Heart left ventricle (tissue), 16 donors: Measurements from ENCODE around the gene NUAK1. TPM values are rescaled to one million over a fixed set of nuclear protein-coding genes. Genes with fewer than 3 reads are reported as not detected.

Experiments used
- ATAC-seq, 4 donors: fragments of 200-7000 bp; cut with Tn5 transposase; one replicate each; pipeline ENCODE4 v1.9.1; 2020 to 2022; ENCODE audit warnings: moderate library complexity in 4 of 4, mild to moderate bottlenecking in 3 of 4, moderate number of reproducible peaks in 1 of 4
- DNase-seq, 5 donors: peaks; one replicate each; pipeline ENCODE4 v3.0.0-alpha.2; 2020
- H3K27ac ChIP-seq, 12 donors: fragments of 200-600 bp; sonication (generic) in 4 of 12; one replicate each; pipeline versions ENCODE4 v1.5.0 to v1.8.0; 2016 to 2022; ENCODE audit warnings: mild to moderate bottlenecking in 2 of 12
- H3K27me3 ChIP-seq, 9 donors: fragments of 200-600 bp; sonication (generic) in 2 of 9; one replicate each; pipeline versions ENCODE4 v1.5.1 to v1.8.0; 2016 to 2022; ENCODE audit warnings: mild to moderate bottlenecking in 3 of 9
- H3K36me3 ChIP-seq, 9 donors: fragments of 200-600 bp; sonication (generic) in 2 of 9; one replicate each; pipeline versions ENCODE4 v1.5.0 to v1.8.0; 2018 to 2022; ENCODE audit warnings: mild to moderate bottlenecking in 2 of 9
- H3K4me1 ChIP-seq, 12 donors: fragments of 200-600 bp; sonication (generic) in 4 of 12; one replicate each; pipeline versions ENCODE4 v1.5.0 to v1.8.0; 2016 to 2022; ENCODE audit warnings: mild to moderate bottlenecking in 3 of 12
- H3K4me3 ChIP-seq, 12 donors: fragments of 200-600 bp; sonication (generic) in 4 of 12; one replicate each; pipeline versions ENCODE4 v1.5.0 to v1.8.0; 2017 to 2022; ENCODE audit warnings: mild to moderate bottlenecking in 9 of 12, moderate library complexity in 4 of 12
- H3K9me3 ChIP-seq, 12 donors: fragments of 200-600 bp; sonication (generic) in 4 of 12; one replicate each; pipeline versions ENCODE4 v1.5.0 to v1.8.0; 2016 to 2022; ENCODE audit warnings: mild to moderate bottlenecking in 1 of 12
- CTCF ChIP-seq, 12 donors: fragments of 200-600 bp; sonication (generic) in 4 of 12; IDR thresholded peaks; one replicate each; pipeline versions ENCODE4 v1.5.0 to v1.8.0; 2018 to 2022; ENCODE audit warnings: antibody characterized with exemption in 12 of 12, mild to moderate bottlenecking in 5 of 12
- POLR2A ChIP-seq, 2 donors: fragments of 450-650 bp; IDR thresholded peaks; one replicate each; pipeline ENCODE4 v1.6.1; 2017; ENCODE audit warnings: antibody characterized with exemption in 2 of 2, mild to moderate bottlenecking in 2 of 2, moderate library complexity in 2 of 2
- WGBS, 4 donors: extraction: QIAGEN DNeasy Blood & Tissue Kit in 2 of 4; methylation state at CpG; one replicate each; pipeline versions ENCODE4 v1.1.5 to v1.1.7; 2013 to 2018; 5-methylcytosine and 5-hydroxymethylcytosine counted together
- intact Hi-C, 10 donors: fragments of 100-400 bp; cut with DNase I; formaldehyde crosslinking; loops; one replicate each; pipeline versions ENCODE4 v1.11.1 to v1.14.2; 2022
- polyA plus RNA-seq, 2 donors: library from polyadenylated mRNA; stranded (reverse); fragments of 200-250 nt; gene quantifications; one replicate each; pipeline ENCODE4 v1.2.3, GENCODE V29; 2013
- total RNA-seq, 9 donors: library from RNA; depleted of rRNA in 2 of 9; stranded (reverse); fragments of >200 nt in 2 of 9; fragmentation: NEBNext Ultra II Directional in 3 of 9; extraction: Animal tissue kit (Norgen Biotek cat#: 25700) in 3 of 9; gene quantifications; one replicate each; pipeline versions ENCODE4 v1.1.0 to v1.2.4, GENCODE V29; 2016 to 2023
- donor health status: ischemic (EF 13 %, LVEDD 7.1; RV severe dilation, severe dysfunction).
- donor health status: healthy with polysubstance abuse.
- donor health status: DM: no; HTN: yes; CAD: no.
- donor health status: DM: no; HTN: no; CAD: no.
- donor health status: ischemic (EF 25% LVEDD 6.9; RV normal size, moderate dysfunction).
- donor health status: ischemic (EF 25% LVEDD 5.7; RV mildly dilated, moderate dysfunction).
- donor health status: healthy.
- donor health status: DM: yes; HTN: yes; CAD: no.
- donor health status: ischemic (EF 35%, LVEDD 5.7; RV mildly dilated, moderate dysfunction).
- donor health status: nonischemic (EF 11% LVEDD 7.7; RV severe dilation, severe dysfunction).
- donor health status: DM: yes; HTN: yes; CAD: no.
- donor health status: PGD.
- donor health status: ischemic (EF 29% LVEDD 5.4; RV normal size, mild dysfunction).
- donor health status: nonischemic (EF 23%, LVEDD 6.1; RV moderate dilation, normal function).

Gene NUAK1
- total and polyA plus RNA-seq, 11 donors, result 10.5 to 50.7 (median 39.4) TPM

DNA sequence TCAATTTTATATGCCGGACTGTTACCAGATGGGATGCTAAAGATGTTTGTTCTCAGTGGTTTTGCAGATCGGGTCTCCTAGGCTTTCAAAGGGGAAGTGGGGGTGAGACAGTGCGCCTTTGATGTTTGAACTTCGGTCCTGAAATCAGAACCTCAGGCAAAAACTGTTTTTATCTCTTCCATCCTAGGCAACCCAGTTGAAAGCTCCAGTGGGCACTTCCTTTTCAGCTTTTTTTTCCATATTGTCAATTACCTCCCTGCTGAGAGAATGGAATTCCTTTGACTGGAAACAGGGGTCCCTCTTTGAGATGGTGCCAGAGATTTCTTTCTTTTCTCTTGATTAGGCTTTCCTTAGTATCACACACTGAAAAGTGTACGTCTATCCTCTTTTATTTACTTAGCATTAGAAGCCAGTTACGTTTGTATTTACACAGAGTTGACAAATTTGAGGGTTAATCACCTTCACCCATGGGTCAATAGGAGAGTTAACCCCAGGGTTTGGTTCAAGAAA is 40.0 kb downstream of the NUAK1 start:
- intact Hi-C loops, result no loop called here
- no peaks in the 10 kb centered on the region for H3K9me3 ChIP-seq
- no peak for TF ChIP-seq CTCF (IDR thresholded peaks at IDR 0.05)
- no peak for TF ChIP-seq POLR2A (IDR thresholded peaks at IDR 0.05)
- peak overlapping the region in 3 of 12 donors; percentile 20 to 25 (median 21) for H3K27ac ChIP-seq
- H3K4me1 ChIP-seq, result peaks cover 3 to 93% (median 65%) of the 10 kb centered on the region in 12 donors
- DNase-seq (no peak), ATAC-seq (no peak)
- no peak overlapping the region for H3K4me3 ChIP-seq
- 68 to 82% (median 77%) methylated on average over 6 of the region's 6 CpGs for WGBS, 4 donors
- peaks cover 0 to 36% (median 4%) of the 10 kb centered on the region in 9 donors for H3K36me3 ChIP-seq
- H3K27me3 ChIP-seq, result no peaks in the 10 kb centered on the region

GRCh38 chr12:106097011-106097410 is 41.7 kb downstream of the NUAK1 start:
- ATAC-seq, result peak in 2 of 4 donors; percentile 35 to 50
- no peak for DNase-seq
- Histone ChIP-seq H3K36me3 (peaks cover 0 to 31% (median 4%) of the 10 kb centered on the region in 9 donors), H3K4me3 (no peak overlapping the region), H3K9me3 (no peaks in the 10 kb centered on the region), H3K27ac (peak overlapping the region in 11 of 12 donors; percentile 54 to 81 (median 61)), H3K27me3 (no peaks in the 10 kb centered on the region), H3K4me1 (peaks cover 3 to 94% (median 58%) of the 10 kb centered on the region in 12 donors)
- intact Hi-C loops, result no loop called here
- 59 to 72% (median 62%) methylated on average over 2 of the region's 2 CpGs for WGBS, 4 donors
- TF ChIP-seq POLR2A (IDR thresholded peaks at IDR 0.05) (no peak), CTCF (IDR thresholded peaks at IDR 0.05) (no peak)

DNA sequence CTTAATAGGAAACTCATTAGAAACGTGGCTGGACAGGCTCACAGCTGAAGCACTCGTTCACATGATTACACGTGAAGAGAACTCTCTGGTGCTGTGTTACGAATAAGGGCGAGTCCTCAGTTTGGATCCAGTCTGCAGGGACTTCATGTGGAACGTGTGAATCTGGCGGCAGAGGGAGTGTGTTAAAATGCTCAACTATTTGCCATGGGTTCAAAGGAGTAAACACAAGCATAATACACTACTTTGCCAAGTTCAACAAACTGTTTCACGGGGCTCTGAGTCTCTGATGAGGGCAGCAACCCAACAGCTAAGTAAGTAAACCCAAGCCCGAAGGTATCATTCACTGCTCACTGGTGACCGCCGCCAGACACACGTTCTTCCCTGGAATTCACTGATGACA is 42.4 kb downstream of the NUAK1 start:
- WGBS, 4 donors, result 24 to 26% (median 25%) methylated on average over 12 of the region's 12 CpGs
- intact Hi-C loops, result no loop called here
- DNase-seq (peak in 2 of 5 donors; percentile 41 to 49), ATAC-seq (peak; percentile 62 to 79 (median 68))
- peak overlapping the region in 11 of 12 donors; percentile 54 to 81 (median 61) for H3K27ac ChIP-seq
- peaks cover under 1 to 94% (median 59%) of the 10 kb centered on the region in 12 donors for H3K4me1 ChIP-seq
- no peaks in the 10 kb centered on the region for H3K9me3 ChIP-seq
- H3K36me3 ChIP-seq, result peaks cover 0 to 28% (median 4%) of the 10 kb centered on the region in 9 donors
- H3K27me3 ChIP-seq, result no peaks in the 10 kb centered on the region
- H3K4me3 ChIP-seq, result no peak overlapping the region
- TF ChIP-seq POLR2A (IDR thresholded peaks at IDR 0.05), result no peak
- TF ChIP-seq CTCF (IDR thresholded peaks at IDR 0.05), result no peak

DNA sequence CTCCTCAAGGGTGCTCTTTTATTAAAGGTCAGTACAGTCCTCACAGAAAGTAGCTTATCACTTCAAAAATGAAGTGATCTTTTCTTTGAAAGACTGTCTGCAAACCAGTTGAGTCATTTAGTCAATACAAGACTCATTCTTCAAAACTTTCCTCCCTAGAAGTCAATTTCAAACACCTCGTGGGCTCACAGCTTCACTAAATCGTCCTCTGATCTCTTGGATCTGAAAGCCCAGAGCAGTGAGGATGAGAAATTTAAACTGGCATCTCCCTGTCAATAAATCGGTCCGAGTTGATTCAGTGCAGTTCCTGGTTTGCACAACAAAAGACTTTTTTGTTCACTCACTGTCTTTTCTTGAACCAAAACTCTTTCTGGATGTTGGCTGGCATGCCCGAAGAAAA is 44.5 kb downstream of the NUAK1 start:
- peaks cover 0 to 21% (median 4%) of the 10 kb centered on the region in 9 donors for H3K36me3 ChIP-seq
- no peak for ATAC-seq
- H3K27ac ChIP-seq, result peak overlapping the region in 9 of 12 donors; percentile 36 to 87 (median 67)
- intact Hi-C loops, result loop anchor here in 3 of 10 donors (5.0 kb wide), 2 partner anchors 33 to 43 kb away; partner anchors contain the start of gene NUAK1 (in 2 of the 3)
- no peaks in the 10 kb centered on the region for H3K9me3 ChIP-seq
- WGBS, 4 donors, result 68 to 87% (median 81%) methylated on average over 5 of the region's 5 CpGs
- TF ChIP-seq POLR2A (IDR thresholded peaks at IDR 0.05) (no peak), CTCF (IDR thresholded peaks at IDR 0.05) (no peak)
- H3K4me3 ChIP-seq, result no peak overlapping the region
- peaks cover 8 to 100% (median 73%) of the 10 kb centered on the region in 12 donors for H3K4me1 ChIP-seq
- H3K27me3 ChIP-seq, result no peaks in the 10 kb centered on the region
- no peak for DNase-seq
